ENCODE measurements around the gene ZNF524. TPM values are rescaled to one million over a fixed set of nuclear protein-coding genes. Genes with fewer than 3 reads are reported as not detected.

The ZNF524 gene
- total RNA-seq, 1 donor: 4.7 TPM

DNA sequence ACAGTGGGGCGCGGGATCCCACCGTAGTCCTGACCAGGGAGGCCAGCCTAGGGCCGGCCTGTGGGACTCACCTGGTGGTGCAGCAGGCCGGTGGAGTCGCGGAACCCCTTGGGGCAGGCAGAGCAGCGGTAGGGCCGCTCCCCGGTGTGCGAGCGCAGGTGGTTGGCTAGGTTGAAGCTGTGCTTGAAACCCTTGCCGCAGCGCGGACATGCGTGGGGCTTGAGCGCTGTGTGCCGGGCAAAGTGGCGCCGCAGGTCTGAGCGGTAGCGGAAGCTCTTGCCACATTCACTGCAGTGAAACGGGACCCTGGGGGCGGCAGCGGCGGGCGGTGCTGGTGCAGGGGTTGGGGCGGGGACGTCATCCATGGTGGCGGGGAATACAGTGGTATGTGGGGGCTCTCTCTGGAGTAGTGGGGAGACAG lies 2.6 kb upstream of the ZNF524 start:
- H3K4me3 ChIP-seq (ENCODE audit: low read depth, low read length): no peak overlapping the region
- no peak for DNase-seq (ENCODE audit: low read depth)
- TF ChIP-seq, protein P1, sequence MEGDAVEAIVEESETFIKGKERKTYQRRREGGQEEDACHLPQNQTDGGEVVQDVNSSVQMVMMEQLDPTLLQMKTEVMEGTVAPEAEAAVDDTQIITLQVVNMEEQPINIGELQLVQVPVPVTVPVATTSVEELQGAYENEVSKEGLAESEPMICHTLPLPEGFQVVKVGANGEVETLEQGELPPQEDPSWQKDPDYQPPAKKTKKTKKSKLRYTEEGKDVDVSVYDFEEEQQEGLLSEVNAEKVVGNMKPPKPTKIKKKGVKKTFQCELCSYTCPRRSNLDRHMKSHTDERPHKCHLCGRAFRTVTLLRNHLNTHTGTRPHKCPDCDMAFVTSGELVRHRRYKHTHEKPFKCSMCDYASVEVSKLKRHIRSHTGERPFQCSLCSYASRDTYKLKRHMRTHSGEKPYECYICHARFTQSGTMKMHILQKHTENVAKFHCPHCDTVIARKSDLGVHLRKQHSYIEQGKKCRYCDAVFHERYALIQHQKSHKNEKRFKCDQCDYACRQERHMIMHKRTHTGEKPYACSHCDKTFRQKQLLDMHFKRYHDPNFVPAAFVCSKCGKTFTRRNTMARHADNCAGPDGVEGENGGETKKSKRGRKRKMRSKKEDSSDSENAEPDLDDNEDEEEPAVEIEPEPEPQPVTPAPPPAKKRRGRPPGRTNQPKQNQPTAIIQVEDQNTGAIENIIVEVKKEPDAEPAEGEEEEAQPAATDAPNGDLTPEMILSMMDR (IDR thresholded peaks at IDR 0.05; ENCODE audit: insufficient read depth, low read depth, low read length): no peak

- TF ChIP-seq, protein P1 (IDR thresholded peaks at IDR 0.05; ENCODE audit: insufficient read depth, low read depth, low read length): no peak
- DNase-seq (ENCODE audit: low read depth): no peak
- no peak overlapping the region for H3K4me3 ChIP-seq (ENCODE audit: low read depth, low read length)
Measured at GRCh38 chr19:55598034-55598433, 2.1 kb upstream of the ZNF524 start.

- peak overlapping the region; percentile 93 for H3K4me3 ChIP-seq (ENCODE audit: low read depth, low read length)
- DNase-seq (ENCODE audit: low read depth): peak; percentile 98
- TF ChIP-seq, protein P1 (IDR thresholded peaks at IDR 0.05; ENCODE audit: insufficient read depth, low read depth, low read length): no peak
Measured at GRCh38 chr19:55598719-55599467, 1.2 kb upstream of the ZNF524 start.

DNA sequence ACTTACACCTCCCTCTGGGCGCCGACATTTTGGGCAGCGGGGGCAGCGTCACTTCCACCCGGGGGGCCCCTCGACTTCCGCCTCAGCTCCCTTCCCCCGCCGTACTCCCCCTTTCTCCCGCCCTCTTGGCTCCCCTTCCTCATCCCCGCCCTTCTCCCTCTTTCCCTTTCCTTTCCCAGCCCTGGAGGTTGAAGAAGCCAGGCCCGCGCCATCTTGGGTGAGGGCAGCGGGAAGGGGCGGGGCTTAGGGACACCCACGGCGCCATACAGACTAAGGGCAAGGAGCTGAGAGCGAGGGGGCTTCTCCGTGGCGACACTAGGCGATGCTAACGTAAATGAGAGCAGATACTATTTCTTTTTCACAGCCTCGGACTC lies 633 bp upstream of the ZNF524 start, which contains the start of gene FIZ1:
TSS of gene FIZ1 (minus strand) at position 50 of the 374 bp plus-strand sequence. CDS start 1,652 bp downstream, outside the sequence.
- TF ChIP-seq, protein P1 (IDR thresholded peaks at IDR 0.05; ENCODE audit: insufficient read depth, low read depth, low read length): no peak
- H3K4me3 ChIP-seq (ENCODE audit: low read depth, low read length): peak within 1 kb of the TSS; percentile 93
- peak; percentile 99 for DNase-seq (ENCODE audit: low read depth)

- peak overlapping the region; percentile 93 for H3K4me3 ChIP-seq (ENCODE audit: low read depth, low read length)
- TF ChIP-seq, protein P1 (IDR thresholded peaks at IDR 0.05; ENCODE audit: insufficient read depth, low read depth, low read length): no peak
- no peak for DNase-seq (ENCODE audit: low read depth)
Measured at GRCh38 chr19:55600662-55601028, 557 bp downstream of the ZNF524 start.

DNA sequence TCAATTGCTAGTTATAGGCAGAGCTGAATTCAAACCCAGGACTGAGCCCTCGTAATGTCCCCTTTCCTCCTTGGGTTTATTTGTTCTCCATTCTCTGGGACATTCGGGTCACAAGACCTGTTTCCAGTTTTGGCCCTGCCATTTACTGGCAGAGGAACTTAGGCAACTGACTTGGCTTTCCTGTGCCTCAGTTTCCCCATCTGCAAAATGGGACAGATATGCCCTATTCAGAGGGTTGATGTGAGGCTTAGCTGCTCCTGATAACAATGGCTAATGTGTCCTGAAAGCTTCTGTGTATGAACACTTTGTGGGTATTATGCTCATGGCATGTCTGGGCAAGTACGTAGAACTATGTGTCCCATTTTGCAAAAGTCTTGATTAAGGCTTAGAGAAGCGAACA lies 996 bp downstream of the ZNF524 start:
- TF ChIP-seq, protein P1 (IDR thresholded peaks at IDR 0.05; ENCODE audit: insufficient read depth, low read depth, low read length): no peak
- peak overlapping the region; percentile 93 for H3K4me3 ChIP-seq (ENCODE audit: low read depth, low read length)
- no peak for DNase-seq (ENCODE audit: low read depth)

All from fibroblast of villous mesenchyme (primary cell).